GM18909 (cell line): ENCODE measurements around the gene RAD21L1.

ENCODE experiments used
- ATAC-seq: cut with Tn5 transposase; IDR thresholded peaks from one replicate; pipeline ENCODE4 v1.9.1; 2021; ENCODE audit warnings: mild to moderate bottlenecking; ENCODE audit not compliant: unreplicated experiment, poor library complexity

The RAD21L1 gene

DNA sequence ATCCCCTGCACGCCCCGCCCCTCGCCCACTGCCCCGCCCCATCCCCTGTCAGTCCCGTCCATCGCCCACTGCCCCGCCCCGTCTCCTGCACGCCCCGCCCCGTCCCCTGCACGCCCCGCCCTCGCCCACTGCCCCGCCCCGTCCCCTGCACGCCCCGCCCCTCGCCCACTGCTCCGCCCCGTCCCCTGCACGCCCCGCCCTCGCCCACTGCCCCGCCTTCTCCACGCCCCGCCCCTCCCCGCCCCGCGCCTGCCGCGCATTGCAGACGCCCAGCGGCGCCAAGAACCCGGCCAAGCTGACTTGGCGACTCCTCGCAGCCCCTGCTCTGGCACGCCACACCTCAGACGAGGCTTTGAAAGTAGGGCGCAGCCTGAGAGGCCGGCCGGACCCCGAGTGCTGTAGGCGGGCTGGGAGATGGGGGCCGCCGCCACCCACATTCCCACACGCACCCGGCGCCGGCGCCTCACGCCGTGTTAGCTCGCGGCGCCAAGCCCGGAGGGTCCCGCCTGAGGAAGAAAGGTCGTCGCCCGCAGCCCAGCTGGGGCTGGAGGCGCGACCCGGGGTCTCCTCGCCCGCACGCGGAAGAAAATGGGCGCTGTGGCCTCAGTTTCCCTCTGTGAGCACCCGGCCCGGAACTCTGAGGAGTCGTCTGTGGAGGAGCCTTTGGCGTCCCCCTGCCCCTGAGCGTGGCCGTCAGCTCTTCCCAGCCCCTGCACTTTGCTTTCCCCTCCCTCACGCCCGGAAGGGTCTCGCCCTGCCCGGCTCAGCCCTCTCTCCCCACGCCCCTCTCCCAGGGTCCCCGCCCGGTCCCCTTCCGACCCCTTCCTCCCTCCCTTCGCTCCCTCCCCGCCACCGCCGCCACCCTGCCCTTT lies at the start of gene RAD21L1:
Gene RAD21L1 (plus strand): TSS at position 262 of the 872 bp plus-strand sequence. CDS start 2,410 bp downstream, outside the sequence.
- no peak for ATAC-seq

DNA sequence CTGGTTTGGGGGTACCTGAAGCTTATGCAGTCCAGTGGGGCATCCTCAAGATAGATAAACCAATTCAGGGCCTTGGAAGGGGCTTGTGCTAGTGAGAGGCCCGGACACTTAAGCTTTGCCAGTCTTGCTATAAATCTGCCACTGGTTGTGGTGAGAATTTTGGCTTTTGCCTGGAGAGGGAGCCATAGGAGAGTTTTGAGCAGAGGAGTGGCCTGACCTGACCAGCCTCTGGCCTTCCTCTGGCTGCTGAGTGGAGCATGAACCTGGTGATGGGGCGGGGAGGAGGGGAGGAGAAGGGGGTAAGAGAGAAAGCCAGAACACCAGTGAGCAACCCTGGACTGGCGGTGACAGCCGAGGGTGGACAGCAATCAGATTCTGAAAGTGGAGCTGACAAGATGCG lies 48.2 kb upstream of the RAD21L1 start:
- ATAC-seq, result no peak

DNA sequence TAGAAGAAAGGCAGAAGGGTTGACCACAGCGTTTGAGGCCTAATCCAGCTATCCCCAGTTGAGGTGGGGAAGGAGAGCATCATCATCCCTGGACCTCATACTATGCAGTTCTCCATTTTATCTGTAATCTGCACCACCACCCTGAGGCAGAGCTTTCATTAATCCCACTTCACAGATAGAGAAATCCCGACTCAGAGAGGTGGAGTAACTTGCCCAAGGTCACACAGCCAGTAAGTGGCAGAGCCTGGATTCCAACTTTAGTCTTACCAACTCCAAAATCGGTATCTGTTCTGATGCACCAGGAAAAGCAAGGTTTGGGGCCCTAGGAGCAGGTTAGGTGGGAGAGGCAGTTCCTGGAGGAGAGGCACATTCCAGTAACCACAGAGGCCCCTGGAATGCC lies 47.7 kb upstream of the RAD21L1 start:
- ATAC-seq, result no peak

DNA sequence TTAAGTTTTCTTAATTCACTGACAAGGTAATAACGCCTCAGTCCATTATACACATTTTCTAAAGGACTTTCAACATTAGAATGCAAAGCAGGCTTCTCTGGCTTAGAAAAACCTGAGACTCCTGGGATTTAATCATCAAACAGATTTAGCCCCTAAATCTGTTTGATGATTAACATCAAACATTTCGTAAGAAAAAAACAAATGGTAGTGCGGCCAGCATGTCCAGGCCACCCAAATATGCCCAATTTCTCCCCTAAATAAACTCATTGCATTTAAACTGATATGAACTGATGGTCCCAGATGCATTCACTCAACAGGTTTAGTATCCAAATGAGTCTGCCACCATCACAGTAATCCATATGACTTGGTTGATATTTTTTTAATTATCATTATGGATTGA lies 47.2 kb upstream of the RAD21L1 start:
- no peak for ATAC-seq

DNA sequence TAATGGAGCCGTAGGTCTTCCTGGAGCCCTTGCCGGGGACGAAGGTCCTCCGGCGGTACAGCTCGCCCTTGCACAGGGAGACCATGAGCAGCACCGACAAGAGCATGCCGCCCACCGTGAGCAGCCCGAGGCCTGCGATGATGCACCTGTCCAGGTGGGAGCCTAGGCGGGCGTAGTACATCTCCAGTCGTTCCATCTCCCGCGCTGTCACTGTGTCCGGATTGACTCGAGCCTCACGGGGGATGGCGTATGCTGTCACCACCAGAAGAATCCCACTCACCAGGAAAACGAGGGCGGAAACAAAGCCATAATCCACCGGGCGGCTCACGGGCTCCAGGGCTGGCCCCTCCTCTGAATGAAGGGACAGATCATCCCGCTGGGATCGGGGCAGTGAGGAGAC lies 44.9 kb upstream of the RAD21L1 start:
- ATAC-seq, result no peak

DNA sequence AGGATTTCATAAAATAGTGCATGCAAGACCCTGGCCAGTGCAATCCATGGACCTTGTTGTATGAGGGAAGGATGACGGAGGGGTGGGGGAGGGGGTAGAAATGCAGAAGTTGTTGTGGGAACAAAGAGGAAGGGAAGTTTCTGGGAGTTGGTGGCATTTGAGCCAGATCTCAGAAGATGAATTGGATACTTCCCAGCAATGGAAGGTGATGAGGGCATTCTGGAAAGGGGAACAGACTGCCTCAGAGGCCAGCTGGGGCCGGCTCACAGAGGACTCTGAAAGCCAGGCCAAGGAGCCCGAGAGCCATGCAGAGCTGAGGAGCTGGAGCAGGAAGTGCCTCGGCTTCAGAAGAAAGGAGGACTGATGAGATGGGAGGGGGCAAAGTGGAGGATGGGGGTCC lies 43.7 kb upstream of the RAD21L1 start:
- no peak for ATAC-seq

DNA sequence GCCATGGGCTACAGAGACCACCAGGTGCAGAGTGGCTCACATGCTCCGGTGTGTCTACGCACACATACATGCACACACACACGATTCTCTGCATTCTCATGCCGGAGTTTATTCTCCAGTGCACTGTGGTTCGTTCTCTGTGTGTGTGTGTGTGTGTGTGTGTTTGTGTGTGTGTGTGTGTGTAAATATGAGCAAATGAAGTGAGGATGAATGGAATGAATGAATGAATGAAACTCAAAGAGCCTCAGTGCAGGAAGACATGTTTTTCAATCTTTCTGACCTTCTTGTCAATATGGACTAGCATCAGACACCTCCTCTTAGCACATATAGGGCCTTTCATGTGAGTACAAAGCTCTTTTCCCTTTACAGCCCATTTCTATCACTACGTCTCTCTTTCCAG lies 42.7 kb upstream of the RAD21L1 start:
- ATAC-seq, result no peak

DNA sequence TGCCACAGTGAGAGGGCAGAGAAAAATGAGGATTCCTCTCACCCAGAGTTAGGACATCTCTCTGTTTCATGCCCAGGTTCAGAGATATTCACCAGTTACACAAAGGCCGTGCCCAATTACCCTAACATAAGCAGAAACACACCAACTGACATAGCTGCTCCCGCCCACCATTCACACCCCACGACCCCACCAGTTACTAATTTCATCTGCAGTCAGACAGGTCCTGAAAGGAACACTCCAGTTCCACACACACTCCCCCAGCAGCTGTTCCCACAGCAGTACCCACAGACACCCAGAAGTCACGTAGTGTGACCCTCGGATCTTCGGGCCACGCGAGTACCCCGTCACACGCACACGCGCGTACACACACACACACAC lies 41.6 kb upstream of the RAD21L1 start:
- ATAC-seq, result no peak

DNA sequence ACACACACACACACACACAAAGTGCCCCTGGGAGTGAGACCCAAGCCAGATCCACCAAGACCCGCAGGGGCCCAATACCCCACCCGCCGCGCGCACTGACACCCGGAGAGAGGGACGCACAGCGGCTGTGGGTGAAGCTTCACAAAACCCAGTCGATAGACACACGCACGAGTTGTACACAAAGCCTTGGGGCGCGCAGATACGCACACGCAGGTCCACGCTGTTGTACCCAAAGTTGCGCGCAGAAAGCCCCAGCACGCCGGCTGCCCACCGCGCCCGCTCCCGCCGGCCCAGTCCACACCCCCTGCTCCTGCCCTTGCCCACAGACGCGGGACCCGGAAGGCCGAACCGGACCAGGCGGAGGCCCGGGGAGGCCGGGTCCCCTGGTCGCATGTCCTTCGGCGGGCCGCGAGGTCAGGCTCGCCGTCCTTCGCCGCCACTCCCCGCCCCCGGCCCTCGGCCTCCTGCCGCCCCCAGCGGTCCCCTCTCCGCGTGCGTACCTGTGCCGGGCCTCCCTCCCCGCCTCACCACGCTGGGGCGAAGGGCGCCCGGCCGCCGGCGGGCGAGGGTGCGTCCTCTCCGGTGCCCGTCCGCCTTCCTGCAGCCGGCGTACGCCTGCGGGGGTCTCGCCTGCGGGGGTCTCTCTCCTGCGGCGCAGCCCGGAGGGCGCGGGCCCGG lies 41.1 kb upstream of the RAD21L1 start, which contains the start of gene TMEM74B:
Gene TMEM74B (minus strand): TSS at position 344 of the 678 bp plus-strand sequence. CDS start 1,180 bp downstream, outside the sequence.
- ATAC-seq, result no peak

DNA sequence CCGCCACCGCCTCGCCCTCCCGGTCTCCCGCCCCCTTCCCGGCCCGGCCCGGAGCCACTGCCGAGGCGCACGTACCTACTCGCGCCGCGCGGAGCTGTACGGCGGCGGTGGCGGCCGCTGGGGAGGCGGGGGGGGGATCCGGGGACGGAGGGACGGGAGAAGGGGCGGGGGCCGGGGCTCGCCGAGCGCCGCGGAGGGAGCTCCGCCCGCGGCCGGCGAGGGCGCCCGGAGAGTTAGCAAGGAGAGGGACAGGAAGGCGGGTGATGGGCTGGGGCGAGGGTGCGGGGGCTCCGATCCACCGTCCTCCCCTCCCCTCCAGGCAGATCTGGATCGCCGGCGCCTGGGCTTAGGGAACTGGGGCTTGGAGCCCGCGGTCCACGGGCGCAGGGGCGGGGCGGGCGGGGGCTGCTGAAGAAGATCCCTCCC lies 40.5 kb upstream of the RAD21L1 start:
- ATAC-seq, result no peak

DNA sequence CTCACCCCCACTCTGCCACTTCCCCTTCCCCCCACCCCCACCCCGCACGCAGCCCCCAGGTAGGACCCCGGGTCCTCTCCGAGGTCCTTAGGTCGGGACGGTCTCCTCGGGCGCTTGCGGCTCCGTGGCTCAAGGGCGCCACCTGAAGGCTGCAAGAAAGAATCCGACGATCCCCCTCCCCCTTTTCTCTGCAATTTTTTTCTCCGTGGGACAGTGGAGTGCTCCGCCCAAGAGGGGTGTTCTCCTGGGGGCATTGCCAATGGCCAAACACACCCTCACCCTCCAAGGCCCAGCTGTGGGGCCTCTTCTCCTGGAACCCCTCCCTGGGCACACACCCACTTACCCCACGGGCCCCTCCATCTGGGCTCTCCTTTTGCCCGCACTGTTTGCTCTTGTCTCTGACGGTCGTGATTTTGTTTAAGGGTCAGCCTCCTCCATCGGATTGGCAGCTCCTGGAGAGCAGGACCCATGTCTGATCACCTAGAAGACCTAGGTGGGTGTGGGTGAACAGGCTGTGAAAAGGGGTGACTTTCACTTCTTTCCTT lies 40.0 kb upstream of the RAD21L1 start:
- no peak for ATAC-seq

DNA sequence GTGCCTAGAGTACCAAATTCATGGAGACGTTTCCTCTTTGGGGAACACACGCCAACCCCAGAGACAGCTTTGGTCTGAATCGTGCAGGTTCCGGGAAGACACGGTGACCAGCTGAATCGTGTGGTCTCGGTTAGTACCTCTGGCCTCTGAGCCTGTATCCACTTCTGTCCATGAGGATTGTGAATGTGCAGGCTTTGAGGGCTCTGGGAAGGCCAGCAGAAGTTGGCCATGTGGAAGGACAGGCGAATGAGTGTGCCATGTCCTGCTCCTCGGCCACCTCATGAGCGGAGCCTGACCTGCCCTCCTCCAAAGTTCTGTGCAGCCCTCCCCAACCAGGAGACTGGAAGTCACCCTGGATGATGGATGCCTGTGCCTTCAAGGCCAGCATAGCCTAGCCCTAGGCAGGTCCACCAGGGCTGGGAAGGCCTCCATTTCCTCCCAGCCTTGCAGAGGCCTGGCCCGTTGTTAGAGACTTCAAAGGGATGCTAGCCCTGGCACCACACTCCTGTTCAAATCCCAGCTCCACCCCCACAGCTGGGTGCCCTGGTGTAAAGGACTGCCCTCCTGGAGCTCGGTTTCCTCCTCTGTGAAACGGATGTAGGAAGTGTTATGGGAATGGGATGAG lies 39.4 kb upstream of the RAD21L1 start:
- no peak for ATAC-seq

DNA sequence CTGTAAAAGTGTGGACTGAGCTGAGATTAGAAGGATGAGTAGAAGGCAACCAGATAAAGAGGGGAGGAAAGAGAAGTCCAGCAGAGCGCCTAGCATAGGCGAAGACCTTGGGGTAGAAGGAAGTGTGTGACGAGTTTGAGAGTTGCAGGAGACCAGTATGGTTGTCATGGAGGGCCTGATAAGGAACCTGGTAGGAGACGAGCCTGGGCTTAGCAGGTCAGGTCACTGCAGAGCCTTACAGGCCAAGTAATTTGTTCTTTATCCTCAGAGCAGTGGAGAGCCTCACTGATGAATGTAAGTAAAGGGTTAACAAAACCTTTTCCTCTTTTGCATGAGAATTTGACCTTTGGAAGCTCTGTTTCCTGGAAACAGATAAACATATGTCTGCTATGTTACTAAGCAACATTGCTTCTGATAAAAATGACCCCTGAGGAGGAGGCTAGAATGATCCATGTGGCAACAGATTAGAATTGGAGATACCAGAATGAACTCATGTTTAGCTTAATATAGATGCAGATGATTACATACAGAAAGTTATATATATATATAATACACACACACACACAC lies 38.2 kb upstream of the RAD21L1 start:
- ATAC-seq, result no peak

DNA sequence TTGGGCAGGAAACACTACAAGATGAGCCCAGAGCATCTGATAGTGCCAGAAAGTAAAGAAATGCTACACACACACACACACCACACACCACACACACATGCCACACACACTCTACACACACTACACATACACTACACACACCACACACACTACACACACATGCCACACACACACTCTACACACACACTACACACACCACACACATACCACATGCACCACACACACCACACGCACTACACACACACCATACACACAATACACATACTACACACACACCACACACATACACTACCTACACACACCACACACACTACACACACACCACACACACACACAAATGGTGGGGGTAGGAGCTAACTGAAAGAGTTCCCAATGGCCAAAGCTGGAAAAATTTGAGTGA lies 37.5 kb upstream of the RAD21L1 start:
- no peak for ATAC-seq

DNA sequence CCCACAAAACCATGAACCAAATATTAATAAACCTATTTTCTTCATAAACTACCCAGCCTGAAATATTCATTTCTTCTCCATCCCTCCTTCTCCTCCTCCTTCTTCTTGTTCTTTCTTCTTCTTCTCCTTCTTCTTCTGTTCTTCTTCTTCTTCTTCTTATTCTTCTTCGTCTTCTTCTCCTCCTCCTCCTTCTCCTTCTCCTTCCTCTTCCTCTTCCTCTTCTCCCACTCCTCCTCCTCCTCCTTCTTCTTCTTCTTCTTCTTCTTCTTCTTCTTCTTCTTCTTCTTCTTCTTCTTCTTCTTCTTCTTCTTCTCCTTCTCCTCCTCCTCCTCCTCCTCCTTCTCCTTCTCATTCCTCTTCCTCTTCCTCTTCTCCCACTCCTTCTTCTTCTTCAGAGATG lies 36.0 kb upstream of the RAD21L1 start:
- ATAC-seq, result no peak

DNA sequence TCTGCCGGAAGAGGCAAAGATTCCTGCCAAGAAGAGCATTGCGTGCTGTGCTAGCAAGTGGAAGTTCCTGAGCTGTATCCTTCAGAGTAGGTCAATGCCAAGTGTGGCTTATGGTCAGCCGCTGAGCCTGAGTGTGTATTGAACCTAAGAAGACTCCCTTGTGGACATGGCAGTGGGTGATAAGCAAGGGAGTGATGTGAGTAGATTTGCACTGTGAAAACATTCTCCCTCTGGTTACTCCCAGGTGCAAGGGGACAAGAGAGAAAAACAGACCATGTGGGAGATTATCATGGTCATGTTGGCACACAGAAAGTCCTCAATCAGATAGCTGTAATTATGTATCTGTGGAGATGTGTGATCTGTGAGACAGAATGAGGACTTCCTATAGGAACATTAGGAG lies 35.0 kb upstream of the RAD21L1 start:
- no peak for ATAC-seq

DNA sequence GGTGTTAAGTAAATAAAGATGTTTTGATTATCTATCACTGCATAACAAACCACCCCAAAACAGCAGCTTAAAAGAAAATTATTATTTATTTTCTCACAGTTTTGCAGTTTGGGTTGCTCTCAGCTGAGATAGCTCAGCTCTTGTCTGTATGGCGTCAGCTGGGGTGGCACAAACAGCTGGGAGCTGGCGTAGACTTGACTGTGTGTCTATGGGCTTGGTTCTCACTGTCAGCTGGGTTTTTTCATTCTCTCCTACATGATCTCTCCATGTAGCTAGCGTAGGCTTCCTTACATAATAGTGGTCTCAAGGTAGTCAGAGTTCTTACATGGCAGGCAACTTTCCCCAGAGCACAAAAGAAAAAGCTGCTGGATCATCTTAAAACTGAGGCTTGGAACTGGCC lies 34.5 kb upstream of the RAD21L1 start:
- ATAC-seq, result no peak

DNA sequence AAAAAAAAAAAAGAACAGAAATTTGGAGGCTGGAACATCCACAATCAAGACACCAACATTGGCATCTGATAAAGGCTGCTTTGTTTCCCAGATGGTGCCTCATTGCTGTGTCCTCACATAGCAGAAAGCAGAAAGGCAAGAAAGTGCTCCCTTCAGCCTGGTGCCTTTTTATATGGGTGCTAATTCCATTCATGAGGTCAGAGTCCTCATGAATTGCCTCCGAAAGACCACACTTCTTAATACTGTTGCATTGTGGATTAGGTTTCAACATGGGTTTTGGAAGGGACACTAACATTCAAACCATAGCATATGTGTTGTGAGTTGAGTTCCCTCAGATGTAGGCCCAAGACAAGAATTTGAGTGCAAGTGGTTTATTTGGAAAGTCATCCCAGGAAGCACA lies 30.6 kb upstream of the RAD21L1 start:
- ATAC-seq, result no peak

DNA sequence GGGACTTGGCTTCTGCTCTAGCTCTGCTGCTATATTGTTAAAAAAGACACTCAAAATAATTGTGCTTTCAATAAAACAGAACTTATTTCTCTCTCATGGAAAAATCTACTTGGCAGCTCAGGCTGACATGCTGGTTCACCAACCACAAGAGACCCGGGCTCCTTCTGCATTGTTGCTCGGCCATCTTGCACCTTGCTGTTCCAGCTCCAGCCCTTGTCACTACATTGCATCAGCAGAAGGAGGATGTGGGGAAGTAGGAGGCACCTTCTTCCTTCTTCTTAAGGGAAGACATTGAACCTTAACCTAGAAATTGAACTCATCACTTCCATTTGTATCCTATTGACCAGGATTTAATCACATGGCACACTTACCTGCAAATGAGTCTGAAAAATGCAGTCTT lies 29.2 kb upstream of the RAD21L1 start:
- ATAC-seq, result no peak

DNA sequence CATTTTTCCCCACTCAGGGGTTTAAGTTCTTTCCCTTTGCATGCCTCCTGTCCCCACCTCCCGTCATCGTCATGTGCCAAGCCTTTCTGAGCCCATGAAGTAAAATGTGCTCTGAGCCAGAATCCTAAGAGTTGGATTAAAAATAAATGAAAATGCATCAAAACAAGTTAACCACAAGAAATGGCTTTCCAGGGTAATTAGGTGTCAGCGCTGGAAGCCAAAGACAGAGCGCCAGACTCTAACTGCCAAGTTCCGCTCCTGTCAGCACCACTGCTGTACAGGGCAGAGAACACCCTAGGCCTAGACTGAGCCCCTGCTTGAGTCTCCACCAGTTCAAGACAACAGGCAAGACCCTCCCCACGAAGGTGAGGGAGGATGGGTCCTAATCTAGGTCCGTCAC lies 28.0 kb upstream of the RAD21L1 start:
- no peak for ATAC-seq

DNA sequence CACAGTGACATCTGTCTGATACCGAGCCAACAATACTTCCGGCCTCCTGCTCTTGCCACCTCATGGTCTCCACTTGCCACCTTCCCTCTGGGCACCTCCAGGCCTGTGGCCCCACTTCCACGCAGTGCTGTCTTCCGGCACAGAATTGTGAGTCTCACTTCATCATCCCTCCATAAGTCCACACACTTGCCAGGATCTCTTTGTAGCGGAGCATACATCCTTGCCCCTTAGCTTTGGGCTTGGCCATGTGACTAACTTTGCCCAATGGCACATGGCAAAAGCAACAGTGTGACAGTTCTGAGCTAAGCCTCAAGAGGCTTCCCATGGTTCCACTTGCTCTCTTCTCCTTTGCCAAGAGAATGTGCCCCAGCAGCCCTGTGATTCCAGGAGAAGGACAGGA lies 27.1 kb upstream of the RAD21L1 start:
- ATAC-seq, result no peak
